Suprapubic skin (tissue), 4 donors: Measurements from ENCODE around the gene RNF166. TPM values are rescaled to one million over a fixed set of nuclear protein-coding genes. Genes with fewer than 3 reads are reported as not detected.
A peak's percentile ranks its signal among the peaks of the same experiment; 100 is the strongest.

ENCODE experiments used
- DNase-seq, 2 donors: peaks; one replicate each; pipeline ENCODE4 v3.0.0-alpha.2; 2019; ENCODE audit warnings: low spot score in 2 of 2
- H3K27ac ChIP-seq: fragments of 200-600 bp; sonication (generic); one replicate; pipeline ENCODE4 v1.5.1; 2019
- H3K27me3 ChIP-seq: fragments of 200-600 bp; sonication (generic); one replicate; pipeline ENCODE4 v1.5.1; 2019
- H3K36me3 ChIP-seq: fragments of 200-600 bp; sonication (generic); one replicate; pipeline ENCODE4 v1.5.1; 2019
- H3K4me1 ChIP-seq: fragments of 200-600 bp; sonication (generic); one replicate; pipeline ENCODE4 v1.5.1; 2019
- H3K4me3 ChIP-seq: fragments of 200-600 bp; sonication (generic); one replicate; pipeline ENCODE4 v1.5.1; 2019; ENCODE audit warnings: mild to moderate bottlenecking
- H3K9me3 ChIP-seq: fragments of 200-600 bp; sonication (generic); one replicate; pipeline ENCODE4 v1.5.1; 2019
- EP300 ChIP-seq: sonication (generic); formaldehyde crosslinking; IDR thresholded peaks from one replicate; pipeline ENCODE4 v1.6.1; 2017; ENCODE audit warnings: antibody characterized with exemption
- POLR2A ChIP-seq, 2 donors: fragments of 450-650 bp; IDR thresholded peaks; one replicate each; pipeline ENCODE4 v1.6.1; 2017; ENCODE audit warnings: antibody characterized with exemption in 2 of 2, mild to moderate bottlenecking in 2 of 2, moderate library complexity in 2 of 2
- POLR2AphosphoS5 ChIP-seq, 3 donors: sonication (generic); formaldehyde crosslinking; IDR thresholded peaks; one replicate each; pipeline ENCODE4 v1.6.1; 2017; ENCODE audit warnings: antibody characterized with exemption in 3 of 3
- WGBS: methylation state at CpG from one replicate; pipeline ENCODE4 v1.1.5; 2018; 5-methylcytosine and 5-hydroxymethylcytosine counted together
- total RNA-seq, 4 donors: library from RNA; depleted of rRNA; stranded (reverse); fragments of >200 nt; gene quantifications; one replicate each; pipeline ENCODE4 v1.1.0, GENCODE V29; 2016
- TF ChIP-seq, protein P1 (sequence below), 2 donors: fragments of 200-600 bp in 1 of 2; fragments of 450-650 bp in 1 of 2; sonication (generic) in 1 of 2; IDR thresholded peaks; one replicate each; pipeline ENCODE4 v1.5.1; 2016 to 2019; ENCODE audit warnings: antibody characterized with exemption in 2 of 2, mild to moderate bottlenecking in 1 of 2, moderate library complexity in 1 of 2

RNF166 gene
- total RNA-seq, 4 donors from 2014 or later: 12.4 to 15.8 (median 14.6) TPM

DNA sequence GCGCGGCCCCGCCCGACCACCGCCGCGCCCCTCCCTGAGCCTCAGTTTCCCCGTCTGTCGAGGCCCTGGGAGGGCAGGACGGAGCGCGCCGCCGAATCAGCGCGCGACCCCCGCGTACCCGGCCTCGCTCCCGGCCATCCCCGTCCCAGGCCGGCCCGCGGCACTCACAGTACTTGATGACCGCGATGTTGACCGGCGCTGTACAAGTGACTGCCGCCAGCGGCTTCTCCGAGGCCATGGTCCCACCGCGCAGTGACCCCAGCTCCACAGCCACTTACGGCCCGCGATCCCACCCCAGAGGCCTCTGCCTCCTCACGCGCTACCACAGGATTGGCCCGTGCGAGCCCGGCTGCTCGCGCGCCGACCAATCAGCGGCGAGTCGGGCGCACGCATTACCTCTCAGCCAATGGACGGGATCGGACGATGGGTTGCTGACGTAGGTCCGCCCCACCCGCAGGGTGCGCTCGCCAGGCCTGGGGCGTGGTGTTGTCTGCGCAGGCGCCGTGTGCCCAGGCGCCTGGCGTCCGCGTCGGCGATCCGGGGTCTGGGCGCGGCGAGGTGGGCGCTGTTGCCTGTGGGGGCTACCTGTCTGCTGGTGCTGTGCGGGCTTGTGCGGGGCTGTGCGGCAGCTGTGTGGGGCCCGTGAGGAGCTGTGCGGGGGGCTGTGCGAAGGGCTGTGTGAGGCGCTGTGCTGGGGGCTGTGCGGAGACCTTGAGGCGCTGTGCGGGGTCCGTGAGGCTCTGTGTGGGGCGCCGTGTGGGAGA, 43.2 kb downstream of the RNF166 start, which contains the start of gene MVD:
Gene MVD, minus strand, starts transcription at position 249 of the 764 bp plus-strand sequence. Its CDS starts 11 bp downstream, at position 238.
- DNase-seq: peak; percentile 97 to 99
- WGBS: 5% methylated on average over 7 of the region's 88 CpGs
- no peaks in the 10 kb centered on the region for H3K36me3 ChIP-seq
- H3K9me3 ChIP-seq: no peaks in the 10 kb centered on the region
- H3K27ac ChIP-seq: peak within 1 kb of the TSS; percentile 75
- peak within 1 kb of the TSS; percentile 96 for H3K4me3 ChIP-seq
- peaks cover 23% of the 10 kb centered on the region for H3K4me1 ChIP-seq
- TF ChIP-seq POLR2A (IDR thresholded peaks at IDR 0.05) (peak; percentile 18 to 82), EP300 (no peak), POLR2AphosphoS5 (IDR thresholded peaks at IDR 0.05) (peak in 2 of 3 donors; percentile 22 to 57)
- TF ChIP-seq, protein P1, sequence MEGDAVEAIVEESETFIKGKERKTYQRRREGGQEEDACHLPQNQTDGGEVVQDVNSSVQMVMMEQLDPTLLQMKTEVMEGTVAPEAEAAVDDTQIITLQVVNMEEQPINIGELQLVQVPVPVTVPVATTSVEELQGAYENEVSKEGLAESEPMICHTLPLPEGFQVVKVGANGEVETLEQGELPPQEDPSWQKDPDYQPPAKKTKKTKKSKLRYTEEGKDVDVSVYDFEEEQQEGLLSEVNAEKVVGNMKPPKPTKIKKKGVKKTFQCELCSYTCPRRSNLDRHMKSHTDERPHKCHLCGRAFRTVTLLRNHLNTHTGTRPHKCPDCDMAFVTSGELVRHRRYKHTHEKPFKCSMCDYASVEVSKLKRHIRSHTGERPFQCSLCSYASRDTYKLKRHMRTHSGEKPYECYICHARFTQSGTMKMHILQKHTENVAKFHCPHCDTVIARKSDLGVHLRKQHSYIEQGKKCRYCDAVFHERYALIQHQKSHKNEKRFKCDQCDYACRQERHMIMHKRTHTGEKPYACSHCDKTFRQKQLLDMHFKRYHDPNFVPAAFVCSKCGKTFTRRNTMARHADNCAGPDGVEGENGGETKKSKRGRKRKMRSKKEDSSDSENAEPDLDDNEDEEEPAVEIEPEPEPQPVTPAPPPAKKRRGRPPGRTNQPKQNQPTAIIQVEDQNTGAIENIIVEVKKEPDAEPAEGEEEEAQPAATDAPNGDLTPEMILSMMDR (IDR thresholded peaks at IDR 0.05): no peak
- no peaks in the 10 kb centered on the region for H3K27me3 ChIP-seq

DNA sequence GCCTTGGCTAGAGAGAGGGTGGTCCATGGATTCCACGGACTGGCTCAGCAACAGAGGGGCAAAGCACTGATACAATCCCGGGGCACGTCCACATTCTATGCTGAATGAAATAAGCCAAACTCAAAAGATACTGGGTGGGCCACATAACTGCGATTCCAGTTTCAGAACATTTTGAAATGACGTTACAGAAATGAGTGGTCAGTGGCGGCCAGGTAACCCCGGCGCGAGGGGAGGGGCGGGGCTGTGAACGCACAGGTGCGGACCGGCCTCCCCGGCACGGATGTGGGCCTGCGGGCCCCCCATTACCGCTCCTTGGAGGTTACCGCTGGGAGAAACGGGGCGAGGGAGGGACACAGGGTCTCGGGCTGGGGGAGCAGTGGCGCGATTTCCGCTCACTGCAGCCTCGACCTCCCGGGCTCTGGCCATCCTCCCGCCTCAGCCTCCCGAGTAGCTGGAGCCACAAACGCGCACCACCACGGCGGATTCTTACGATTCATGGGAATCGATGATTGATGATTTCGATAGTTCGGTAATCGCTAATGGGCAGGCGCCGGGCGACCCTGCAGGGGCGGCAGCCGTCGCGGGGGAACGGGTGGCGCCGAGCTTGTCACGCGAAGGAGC, 43.9 kb downstream of the RNF166 start:
- Histone ChIP-seq H3K27me3 (no peaks in the 10 kb centered on the region), H3K9me3 (no peaks in the 10 kb centered on the region), H3K4me3 (peak overlapping the region; percentile 96), H3K27ac (peak overlapping the region; percentile 75), H3K4me1 (peaks cover 23% of the 10 kb centered on the region), H3K36me3 (no peaks in the 10 kb centered on the region)
- TF ChIP-seq POLR2AphosphoS5 (IDR thresholded peaks at IDR 0.05) (no peak), POLR2A (IDR thresholded peaks at IDR 0.05) (no peak), EP300 (no peak)
- TF ChIP-seq, protein P1 (IDR thresholded peaks at IDR 0.05): no peak
- no peak for DNase-seq
- WGBS: 3% methylated on average over 28 of the region's 49 CpGs

DNA sequence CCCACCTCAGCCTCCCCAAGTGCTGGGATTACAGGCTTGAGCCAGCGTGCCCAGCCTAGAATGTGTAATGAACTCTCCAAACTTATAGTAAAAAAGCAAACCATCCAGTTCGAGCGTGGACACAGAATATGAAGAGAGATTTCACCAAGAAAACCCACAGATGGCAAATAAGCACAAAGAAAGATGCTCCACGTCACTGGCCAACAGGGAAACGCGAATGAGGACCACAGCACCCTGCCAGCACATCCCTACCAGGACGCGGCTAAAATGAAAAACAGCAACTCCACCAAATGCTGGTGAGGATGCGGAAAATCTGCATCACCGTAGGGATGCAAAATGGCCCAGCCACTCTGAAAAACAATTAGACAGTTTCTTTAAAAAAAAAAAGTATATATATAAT, 44.7 kb downstream of the RNF166 start:
- no peak for TF ChIP-seq EP300

DNA sequence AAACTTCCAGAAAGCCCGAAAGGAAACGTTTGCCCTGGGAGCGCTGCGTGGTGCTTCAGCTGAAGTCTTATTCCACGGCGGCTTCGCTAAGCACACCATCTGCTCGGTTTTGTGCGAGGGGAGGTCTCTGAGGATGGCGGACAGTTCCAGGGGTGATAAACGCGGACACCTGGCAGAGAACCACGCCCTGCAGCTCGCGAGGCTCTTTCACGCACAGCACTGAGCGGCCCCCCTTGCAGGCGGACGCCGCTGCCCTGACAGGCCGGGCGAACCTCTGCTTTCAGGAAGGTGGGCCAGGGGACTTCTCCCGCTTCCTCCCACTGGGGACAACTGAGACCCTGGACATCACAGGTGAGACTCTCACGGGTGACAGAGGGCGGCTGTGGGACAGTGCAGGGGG, 47.0 kb downstream of the RNF166 start:
- H3K36me3 ChIP-seq: peaks cover 13% of the 10 kb centered on the region
- 93% methylated on average over 17 of the region's 25 CpGs for WGBS
- no peaks in the 10 kb centered on the region for H3K27me3 ChIP-seq
- H3K27ac ChIP-seq: no peak overlapping the region
- H3K9me3 ChIP-seq: no peaks in the 10 kb centered on the region
- no peak overlapping the region for H3K4me3 ChIP-seq
- no peak for DNase-seq
- H3K4me1 ChIP-seq: peaks cover 23% of the 10 kb centered on the region
- TF ChIP-seq, protein P1 (IDR thresholded peaks at IDR 0.05): no peak
- TF ChIP-seq EP300: no peak
- TF ChIP-seq POLR2AphosphoS5 (IDR thresholded peaks at IDR 0.05): no peak
- no peak for TF ChIP-seq POLR2A (IDR thresholded peaks at IDR 0.05)

More for the DNA sequence above, 44.7 kb downstream of the RNF166 start:
- WGBS: 65% methylated on average over 10 of the region's 10 CpGs
- no peak for DNase-seq
- H3K27me3 ChIP-seq: no peaks in the 10 kb centered on the region
- H3K9me3 ChIP-seq: no peaks in the 10 kb centered on the region
- H3K27ac ChIP-seq: no peak overlapping the region
- H3K4me3 ChIP-seq: no peak overlapping the region
- no peaks in the 10 kb centered on the region for H3K36me3 ChIP-seq
- peaks cover 23% of the 10 kb centered on the region for H3K4me1 ChIP-seq

DNA sequence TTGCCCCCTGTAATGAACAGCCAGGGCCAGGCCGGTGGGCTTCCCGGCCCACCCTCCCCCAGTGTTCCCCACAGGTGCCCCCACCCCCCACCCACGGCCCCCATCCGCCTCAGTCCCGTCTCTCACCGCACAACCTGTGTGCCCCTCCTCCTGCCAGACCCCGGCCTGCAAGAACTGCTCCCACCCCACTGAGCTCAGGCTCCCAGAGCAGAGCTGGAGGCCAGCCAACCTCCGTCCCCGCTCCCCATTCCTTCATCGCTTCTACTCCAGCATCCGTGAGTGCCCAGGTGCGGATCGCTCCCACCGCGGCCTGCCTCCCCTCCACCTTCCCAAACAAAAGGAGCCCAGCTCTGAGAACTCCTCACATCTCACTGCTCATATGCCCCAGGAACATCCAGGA, 47.5 kb downstream of the RNF166 start:
- Histone ChIP-seq H3K4me3 (no peak overlapping the region), H3K9me3 (no peaks in the 10 kb centered on the region), H3K4me1 (peaks cover 19% of the 10 kb centered on the region), H3K27ac (no peak overlapping the region), H3K36me3 (peaks cover 15% of the 10 kb centered on the region), H3K27me3 (no peaks in the 10 kb centered on the region)
- no peak for DNase-seq
- 91% methylated on average over 13 of the region's 15 CpGs for WGBS
- TF ChIP-seq POLR2AphosphoS5 (IDR thresholded peaks at IDR 0.05) (no peak), EP300 (no peak), POLR2A (IDR thresholded peaks at IDR 0.05) (no peak)
- TF ChIP-seq, protein P1 (IDR thresholded peaks at IDR 0.05): no peak
